OCI-LY7 (cell line): ENCODE measurements around the gene KLK15.

Source experiments
- CTCF ChIP-seq: fragments of 200-600 bp; sonication (generic); conservative IDR thresholded peaks from 2 replicates; pipeline ENCODE4 v1.5.1; 2014; ENCODE audit warnings: mild to moderate bottlenecking, antibody characterized with exemption, low read length, moderate library complexity, mixed read lengths
- EZH2phosphoT487 ChIP-seq: fragments of 200-600 bp; sonication (generic); IDR thresholded peaks from 2 replicates; pipeline ENCODE4 v1.6.1; 2018; ENCODE audit warnings: low read depth, borderline replicate concordance, mild to moderate bottlenecking, mixed run types, antibody characterized with exemption, low read length, moderate library complexity, mixed read lengths

GRCh38 chr19:50798659-50799546 is 34.5 kb downstream of the KLK15 start:
- TF ChIP-seq CTCF (no peak), EZH2phosphoT487 (no peak)
